ENCODE measurements around the gene KIF13A. TPM values are rescaled to one million over a fixed set of nuclear protein-coding genes. Genes with fewer than 3 reads are reported as not detected.

KIF13A gene
- total RNA-seq, 3 donors from 2014 or later (not counting 1 experiment from before 2014, with no cell fraction given): 15.0 to 26.4 (median 19.5) TPM

GRCh38 chr6:17826301-17826700 is 161.1 kb downstream of the KIF13A start:
- H3K4me1 Mint-ChIP-seq: no peaks in the 10 kb centered on the region
- H3K27ac Mint-ChIP-seq: no peak overlapping the region
- Histone ChIP-seq H3K4me3 (ENCODE audit: low read length) (no peak overlapping the region), H3K27me3 (ENCODE audit: control insufficient read depth, insufficient read depth, low read length) (no peaks in the 10 kb centered on the region), H3K9me3 (ENCODE audit: control insufficient read depth, insufficient read depth, low read length) (no peaks in the 10 kb centered on the region), H3K27ac (ENCODE audit: low read length) (no peak overlapping the region), H3K4me1 (ENCODE audit: control insufficient read depth, insufficient read depth, low read length) (no peaks in the 10 kb centered on the region), H3K36me3 (ENCODE audit: control insufficient read depth, insufficient read depth, low read length) (no peaks in the 10 kb centered on the region)
- no peak for TF ChIP-seq CTCF (IDR thresholded peaks at IDR 0.05)
- intact Hi-C loops (cut with micrococcal nuclease): no loop called here
- no peaks in the 10 kb centered on the region for H3K27me3 Mint-ChIP-seq (ENCODE audit: low read depth in 2 of 2)
- DNase-seq (no peak), ATAC-seq (no peak)
- H3K4me3 Mint-ChIP-seq: no peak overlapping the region
- no peaks in the 10 kb centered on the region for H3K9me3 Mint-ChIP-seq
- H3K36me3 Mint-ChIP-seq: no peaks in the 10 kb centered on the region

- H3K4me3 ChIP-seq (ENCODE audit: low read length): no peak overlapping the region
- no peaks in the 10 kb centered on the region for H3K27me3 ChIP-seq (ENCODE audit: control insufficient read depth, insufficient read depth, low read length)
- ATAC-seq (no peak), DNase-seq (no peak)
- no peaks in the 10 kb centered on the region for H3K9me3 ChIP-seq (ENCODE audit: control insufficient read depth, insufficient read depth, low read length)
- H3K27ac ChIP-seq (ENCODE audit: low read length): no peak overlapping the region
- Mint-ChIP-seq H3K27me3 (ENCODE audit: low read depth in 2 of 2) (no peaks in the 10 kb centered on the region), H3K36me3 (no peaks in the 10 kb centered on the region), H3K4me1 (no peaks in the 10 kb centered on the region), H3K4me3 (no peak overlapping the region), H3K9me3 (no peaks in the 10 kb centered on the region), H3K27ac (no peak overlapping the region)
- WGBS (ENCODE audit: insufficient coverage): 80% methylated on average over 7 of the region's 7 CpGs
- intact Hi-C loops (cut with micrococcal nuclease): no loop called here
- H3K4me1 ChIP-seq (ENCODE audit: control insufficient read depth, insufficient read depth, low read length): no peaks in the 10 kb centered on the region
- TF ChIP-seq CTCF (IDR thresholded peaks at IDR 0.05): no peak
- H3K36me3 ChIP-seq (ENCODE audit: control insufficient read depth, insufficient read depth, low read length): no peaks in the 10 kb centered on the region
Observed at GRCh38 chr6:17820055-17820454, 167.4 kb downstream of the KIF13A start.

- no peaks in the 10 kb centered on the region for H3K4me1 ChIP-seq (ENCODE audit: control insufficient read depth, insufficient read depth, low read length)
- no peak for TF ChIP-seq CTCF (IDR thresholded peaks at IDR 0.05)
- H3K27me3 Mint-ChIP-seq (ENCODE audit: low read depth in 2 of 2): no peaks in the 10 kb centered on the region
- H3K4me1 Mint-ChIP-seq: no peaks in the 10 kb centered on the region
- no peaks in the 10 kb centered on the region for H3K27me3 ChIP-seq (ENCODE audit: control insufficient read depth, insufficient read depth, low read length)
- H3K9me3 Mint-ChIP-seq: no peaks in the 10 kb centered on the region
- DNase-seq (no peak), ATAC-seq (no peak)
- intact Hi-C loops (cut with micrococcal nuclease): loop anchor here (5.0 kb wide), 2 partner anchors 235 to 660 kb away; no protein-coding TSS in a partner anchor
- H3K27ac ChIP-seq (ENCODE audit: low read length): no peak overlapping the region
- no CpG with 5 or more reads among the region's 1 CpG for WGBS (ENCODE audit: insufficient coverage)
- no peaks in the 10 kb centered on the region for H3K36me3 Mint-ChIP-seq
- no peak overlapping the region for H3K4me3 Mint-ChIP-seq
- H3K36me3 ChIP-seq (ENCODE audit: control insufficient read depth, insufficient read depth, low read length): no peaks in the 10 kb centered on the region
- H3K9me3 ChIP-seq (ENCODE audit: control insufficient read depth, insufficient read depth, low read length): no peaks in the 10 kb centered on the region
- H3K27ac Mint-ChIP-seq: no peak overlapping the region
- H3K4me3 ChIP-seq (ENCODE audit: low read length): no peak overlapping the region
Observed at GRCh38 chr6:17817763-17818162, 169.7 kb downstream of the KIF13A start.

GRCh38 chr6:17816921-17817611 is 170.4 kb downstream of the KIF13A start:
- Mint-ChIP-seq H3K27ac (no peak overlapping the region), H3K9me3 (no peaks in the 10 kb centered on the region), H3K4me3 (no peak overlapping the region), H3K27me3 (ENCODE audit: low read depth in 2 of 2) (no peaks in the 10 kb centered on the region), H3K36me3 (no peaks in the 10 kb centered on the region), H3K4me1 (no peaks in the 10 kb centered on the region)
- intact Hi-C loops (cut with micrococcal nuclease): loop anchor here (5.0 kb wide), 2 partner anchors 235 to 660 kb away; no protein-coding TSS in a partner anchor
- Histone ChIP-seq H3K27me3 (ENCODE audit: control insufficient read depth, insufficient read depth, low read length) (no peaks in the 10 kb centered on the region), H3K27ac (ENCODE audit: low read length) (no peak overlapping the region), H3K9me3 (ENCODE audit: control insufficient read depth, insufficient read depth, low read length) (no peaks in the 10 kb centered on the region), H3K36me3 (ENCODE audit: control insufficient read depth, insufficient read depth, low read length) (no peaks in the 10 kb centered on the region), H3K4me3 (ENCODE audit: low read length) (no peak overlapping the region), H3K4me1 (ENCODE audit: control insufficient read depth, insufficient read depth, low read length) (no peaks in the 10 kb centered on the region)
- no peak for TF ChIP-seq CTCF (IDR thresholded peaks at IDR 0.05)
- DNase-seq (no peak), ATAC-seq (no peak)
- WGBS (ENCODE audit: insufficient coverage): 91% methylated on average over 11 of the region's 14 CpGs

Measured in natural killer cell (primary cell).